Measurements from ENCODE around the gene RIMS1.

The RIMS1 gene

DNA sequence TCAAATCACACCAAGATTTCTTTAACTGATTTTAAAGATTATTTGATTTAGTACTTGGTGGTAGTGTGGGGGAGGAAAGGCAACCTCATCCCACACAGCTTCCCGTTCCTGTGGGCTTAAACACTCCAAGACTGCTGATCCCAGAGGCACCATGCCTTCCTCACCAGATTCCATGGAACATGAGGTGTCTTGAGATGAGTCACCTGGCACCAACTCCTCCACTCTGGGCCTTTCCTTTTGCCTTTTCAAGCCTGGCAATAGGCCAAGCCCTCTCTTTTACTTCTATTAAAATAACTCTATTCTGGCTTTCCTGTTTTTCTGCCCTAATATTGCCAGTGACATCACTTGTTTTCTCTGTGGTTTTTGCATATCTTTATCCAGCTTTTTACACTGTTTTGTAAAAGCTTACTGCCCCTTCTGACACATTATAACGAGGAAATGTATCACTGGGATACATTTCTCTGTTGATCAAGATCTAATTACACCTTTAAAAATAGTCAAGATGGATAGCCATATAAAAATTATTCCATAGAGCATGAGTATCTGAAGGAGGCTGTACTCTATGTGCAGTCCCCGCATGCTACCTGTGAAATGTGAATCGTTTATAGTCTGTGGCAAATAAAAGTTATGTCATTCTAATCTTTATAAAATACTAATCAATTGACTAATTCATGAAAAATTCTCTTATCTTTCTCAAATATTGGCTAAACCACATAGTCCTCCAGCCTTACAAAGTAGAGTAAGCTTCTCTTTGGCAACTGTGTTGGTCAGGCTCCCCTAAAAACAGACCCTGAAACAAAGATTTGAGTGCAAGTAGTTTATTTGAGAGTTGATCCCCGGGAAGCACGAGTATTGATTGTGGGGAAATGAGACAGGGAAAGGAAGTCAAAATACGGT lies 477.7 kb downstream of the RIMS1 start:
- DNase-seq: peak in 1 of 2 experiments; percentile 76

DNA sequence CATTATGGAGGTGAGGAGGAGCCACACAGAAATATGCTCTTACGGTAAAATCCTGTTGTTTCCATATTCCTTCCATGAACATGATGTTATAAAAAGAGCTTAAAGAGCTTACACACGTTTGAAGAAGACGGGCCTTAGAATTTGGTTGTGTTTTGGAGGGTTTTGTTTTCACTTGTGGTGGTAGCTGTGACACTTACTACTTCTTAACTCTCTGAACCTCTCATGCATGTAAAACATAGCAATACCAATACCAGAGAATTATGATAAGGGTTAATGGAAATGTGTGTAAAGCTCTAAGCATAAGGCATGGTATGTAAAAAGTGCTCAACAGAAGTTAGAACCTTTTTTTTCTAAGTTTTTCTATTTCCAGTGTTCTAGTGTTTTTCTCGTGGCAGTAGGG lies 479.4 kb downstream of the RIMS1 start:
- DNase-seq: no peak

DNA sequence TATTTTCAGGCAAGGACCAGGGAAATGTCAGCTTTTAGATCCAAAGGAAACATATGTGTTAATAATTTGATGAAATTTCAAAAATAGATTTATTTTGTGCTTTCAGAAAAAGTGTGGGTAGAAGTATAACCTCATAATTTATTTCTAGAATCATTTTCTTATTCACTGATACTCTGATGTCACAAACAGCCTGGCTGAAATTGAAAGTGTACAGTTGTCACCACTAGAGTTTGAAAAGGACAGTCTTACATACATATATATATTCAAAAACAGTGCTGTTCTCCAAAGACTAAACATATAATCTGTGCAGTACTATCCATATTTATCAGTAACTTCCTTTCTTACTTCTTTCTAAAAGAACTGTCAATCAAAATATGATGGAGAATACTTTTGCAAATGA lies 481.1 kb downstream of the RIMS1 start:
- no peak for DNase-seq

DNA sequence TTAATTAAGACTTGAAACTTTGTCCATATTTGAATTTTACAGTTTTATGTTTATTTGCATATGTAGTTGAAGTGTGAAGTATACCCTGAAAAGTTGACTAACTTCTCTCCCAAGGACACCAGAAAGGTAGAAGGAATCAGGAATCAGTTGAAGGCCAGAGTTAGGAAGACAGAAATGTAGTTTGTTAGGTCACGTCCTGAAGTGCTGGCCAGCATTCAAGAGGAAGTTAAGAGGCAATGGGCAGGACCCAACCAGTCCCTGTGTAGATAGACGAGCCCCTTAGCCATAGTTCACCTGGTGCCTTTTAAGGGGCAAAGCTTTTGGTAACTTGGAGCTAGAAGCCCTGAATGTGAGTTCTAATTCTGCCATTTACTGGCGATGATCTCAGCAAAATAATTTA lies 485.1 kb downstream of the RIMS1 start:
- DNase-seq: no peak

DNA sequence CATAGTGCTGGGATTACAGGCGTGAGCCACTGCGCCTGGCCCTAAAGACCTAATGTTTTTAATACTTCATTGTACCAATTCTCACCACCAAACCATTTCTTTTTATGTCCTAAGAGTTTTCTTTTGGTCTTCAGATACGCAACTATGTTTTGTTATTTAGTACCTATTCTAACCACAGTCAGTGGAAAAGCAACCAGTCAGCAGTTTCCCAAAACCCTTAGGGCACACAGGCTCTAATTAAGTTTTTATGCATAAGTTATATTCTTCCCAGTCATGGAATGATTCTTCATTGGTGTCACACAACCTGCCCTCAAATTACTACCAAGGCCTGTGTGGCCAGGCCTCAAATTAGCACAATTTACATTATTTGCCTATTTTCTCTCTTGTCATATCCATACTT lies 487.8 kb downstream of the RIMS1 start:
- DNase-seq: no peak

DNA sequence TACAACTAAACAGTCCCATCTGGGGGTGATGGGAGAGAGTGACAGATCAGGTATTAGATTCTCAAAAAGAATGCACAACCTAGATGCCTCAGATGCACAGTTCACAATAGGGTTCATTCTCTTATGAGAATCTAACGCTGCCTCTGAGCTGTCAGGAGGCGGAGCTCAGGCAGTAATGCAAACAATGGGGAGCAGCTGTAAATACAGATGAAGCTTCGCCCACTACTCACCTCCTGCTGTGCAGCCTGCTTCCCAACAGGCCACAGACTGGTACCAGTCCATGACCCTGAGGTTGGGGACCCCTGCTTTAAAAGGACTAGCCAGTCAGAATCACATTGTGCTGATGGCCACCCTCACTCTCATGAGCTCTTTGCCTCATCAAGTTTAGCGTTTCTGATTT lies 488.5 kb downstream of the RIMS1 start:
- DNase-seq: no peak

DNA sequence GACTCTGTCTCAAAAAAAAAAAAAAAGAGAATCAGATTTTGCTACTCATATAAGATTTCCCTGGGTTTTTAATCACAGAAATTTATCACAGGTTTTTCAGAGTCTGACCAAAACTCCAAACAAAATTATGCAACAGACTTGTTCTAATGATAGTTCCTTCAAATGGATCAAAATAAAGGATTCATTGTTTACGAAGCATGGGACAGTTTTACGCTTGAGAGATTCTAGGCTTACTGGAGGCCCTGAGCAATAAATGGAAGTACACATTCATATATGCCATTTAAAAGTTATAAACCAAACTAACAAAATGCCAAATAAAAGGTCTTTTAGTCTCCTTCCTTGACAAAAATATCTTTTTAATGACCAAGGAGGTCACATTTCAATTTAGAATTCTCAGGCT lies 490.4 kb downstream of the RIMS1 start:
- no peak for DNase-seq

DNA sequence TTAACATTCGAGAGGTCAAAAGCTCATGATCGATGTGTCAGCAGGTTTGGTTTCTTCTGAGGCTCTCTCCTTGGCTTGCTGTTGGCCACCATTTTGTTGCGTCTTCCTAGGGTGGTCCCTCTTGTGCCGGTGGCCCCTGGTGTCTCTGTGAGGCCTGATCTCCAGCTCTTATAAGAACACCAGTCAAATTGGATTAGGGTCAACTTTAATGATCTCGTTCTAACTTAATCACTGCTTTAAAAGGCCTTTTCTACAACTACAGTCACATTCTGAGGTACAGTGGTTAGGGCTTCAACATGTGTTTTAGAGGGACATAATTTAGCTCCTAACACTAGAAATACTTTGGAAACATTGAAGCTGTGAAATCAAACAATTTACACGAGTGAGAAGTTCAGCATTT lies 494.7 kb downstream of the RIMS1 start:
- no peak for DNase-seq

DNA sequence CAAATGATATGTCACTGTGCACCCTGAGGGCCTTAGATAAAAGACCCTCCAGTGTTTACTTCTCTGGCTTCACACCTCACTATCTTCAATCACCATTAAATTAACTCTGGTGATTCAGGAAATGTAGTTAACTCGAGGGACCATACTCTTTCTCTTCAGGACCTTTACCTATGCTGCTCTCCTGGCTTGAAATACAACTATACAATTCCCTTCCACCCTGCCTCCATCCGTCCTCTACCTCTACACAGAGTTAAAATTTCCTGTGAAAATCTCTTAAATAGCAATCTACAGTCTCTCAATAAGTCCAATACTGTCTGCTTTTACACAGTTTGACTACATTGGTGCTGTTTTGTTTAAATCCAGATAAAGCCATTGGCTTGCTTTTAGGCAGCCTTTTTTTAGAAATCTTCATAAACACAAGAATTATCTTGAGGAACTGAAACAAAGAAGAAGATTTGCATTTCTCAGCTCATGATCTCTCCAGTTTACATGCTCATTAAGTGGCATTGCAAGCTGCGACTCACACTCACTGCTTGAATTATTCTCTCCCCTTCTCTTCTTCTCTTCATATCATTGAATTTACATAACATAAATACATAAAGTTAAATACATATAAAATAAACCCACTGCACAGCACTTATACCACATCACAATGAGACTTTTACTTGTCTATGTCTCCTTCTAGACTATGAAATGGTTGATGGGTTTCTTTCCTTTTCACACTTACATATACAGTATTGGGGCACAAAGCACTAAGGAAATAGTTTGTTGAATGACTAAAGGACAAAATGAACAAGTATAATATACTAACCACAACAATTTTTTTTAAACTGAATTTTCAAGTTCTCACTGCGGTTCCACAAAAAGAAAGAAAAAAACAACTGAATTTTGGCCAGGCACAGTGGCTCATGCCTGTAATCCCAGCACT lies 496.5 kb downstream of the RIMS1 start:
- no peak for DNase-seq

DNA sequence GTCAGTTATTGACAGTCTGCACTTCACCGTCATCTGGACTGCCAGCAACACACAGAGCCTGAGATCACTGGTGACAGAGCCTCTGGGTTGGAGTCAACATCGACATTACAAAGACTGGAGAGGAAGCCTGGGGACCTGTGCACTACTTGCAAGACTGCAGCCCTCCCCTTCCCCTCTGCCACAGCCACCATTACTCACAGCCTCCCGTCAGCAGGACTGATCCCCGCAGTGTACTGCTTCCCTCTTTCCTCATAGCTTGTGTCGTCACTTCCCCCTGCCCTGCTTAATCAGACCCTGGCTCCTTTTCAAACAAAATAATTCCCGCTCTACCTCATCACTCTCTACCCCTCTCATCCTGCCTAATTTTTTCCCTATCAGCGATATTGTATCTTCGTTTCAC lies 500.0 kb downstream of the RIMS1 start:
- DNase-seq: no peak

DNA sequence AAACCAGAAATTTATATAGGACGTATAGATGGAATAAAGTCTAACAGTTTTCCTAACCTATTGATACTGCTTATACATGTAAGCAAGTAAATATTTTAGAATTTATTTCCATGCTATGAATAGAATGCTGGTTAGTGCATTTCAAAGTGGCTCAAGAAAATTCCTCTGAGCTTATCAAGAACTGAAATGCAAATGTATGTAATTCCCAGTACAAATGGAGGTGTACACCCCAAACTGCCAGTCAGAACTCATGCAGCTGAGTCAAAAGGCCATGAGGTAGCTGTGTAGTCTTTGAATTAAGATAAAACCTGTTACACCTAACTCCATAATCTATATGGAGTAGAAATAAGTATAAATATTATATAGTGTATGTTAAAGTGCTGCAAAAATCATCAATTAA lies 503.3 kb downstream of the RIMS1 start:
- no peak for DNase-seq

DNA sequence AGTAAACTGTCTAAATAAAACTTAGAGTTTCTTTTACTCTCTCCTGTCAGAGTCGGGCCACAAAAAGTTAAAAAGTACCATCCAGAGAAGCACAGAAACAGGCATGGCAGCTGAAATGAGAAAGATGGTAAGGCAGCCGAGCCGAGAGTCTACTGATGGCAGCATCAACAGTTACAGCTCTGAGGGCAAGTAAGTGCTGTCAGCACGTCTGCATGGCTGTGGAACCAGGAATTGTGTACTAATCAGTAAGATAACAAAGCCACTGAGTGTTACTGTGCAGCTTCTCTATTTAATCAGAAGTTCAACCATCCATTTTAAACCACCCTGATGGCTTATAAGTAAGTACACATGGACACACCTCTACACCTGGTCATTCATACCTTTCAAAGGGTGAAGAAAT lies 504.2 kb downstream of the RIMS1 start:
- no peak for DNase-seq

DNA sequence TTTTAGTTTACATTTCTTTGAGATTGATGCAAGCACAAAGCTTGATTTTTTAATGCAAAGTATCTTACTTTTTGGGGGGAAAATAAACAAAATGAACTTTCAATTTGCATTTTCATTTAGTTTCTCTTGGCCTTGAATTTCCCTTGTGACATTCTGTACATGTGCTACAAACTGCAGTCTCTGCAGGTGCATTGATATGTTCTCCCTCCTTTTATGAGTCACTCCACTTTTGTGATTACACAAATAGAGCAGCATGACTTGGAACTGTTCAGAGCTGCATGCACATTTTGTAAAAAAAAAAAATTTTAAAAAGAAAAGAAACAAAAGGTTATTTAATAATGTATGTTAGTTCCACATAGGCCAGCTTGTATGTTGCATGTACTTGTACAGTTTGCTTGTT lies 515.5 kb downstream of the RIMS1 start:
- no peak for DNase-seq

DNA sequence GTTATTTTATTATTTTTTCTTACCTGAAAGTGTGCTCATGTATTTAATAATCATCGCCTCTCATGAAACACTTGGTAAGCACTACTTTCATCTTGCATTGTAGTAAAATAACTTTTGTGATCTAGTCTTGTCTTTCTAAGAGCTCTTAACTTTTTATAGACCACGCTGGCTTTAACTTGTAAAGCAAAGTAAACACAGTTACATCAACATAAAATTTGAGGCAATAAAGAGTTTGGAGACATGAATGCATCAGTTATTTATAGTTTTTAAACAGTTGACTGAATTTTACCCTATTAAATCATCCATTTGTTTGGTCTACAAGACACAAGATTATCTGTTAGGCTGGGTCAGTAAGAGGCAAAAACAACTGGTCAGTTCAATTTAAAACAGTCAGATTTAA lies 517.1 kb downstream of the RIMS1 start:
- DNase-seq: no peak

DNA sequence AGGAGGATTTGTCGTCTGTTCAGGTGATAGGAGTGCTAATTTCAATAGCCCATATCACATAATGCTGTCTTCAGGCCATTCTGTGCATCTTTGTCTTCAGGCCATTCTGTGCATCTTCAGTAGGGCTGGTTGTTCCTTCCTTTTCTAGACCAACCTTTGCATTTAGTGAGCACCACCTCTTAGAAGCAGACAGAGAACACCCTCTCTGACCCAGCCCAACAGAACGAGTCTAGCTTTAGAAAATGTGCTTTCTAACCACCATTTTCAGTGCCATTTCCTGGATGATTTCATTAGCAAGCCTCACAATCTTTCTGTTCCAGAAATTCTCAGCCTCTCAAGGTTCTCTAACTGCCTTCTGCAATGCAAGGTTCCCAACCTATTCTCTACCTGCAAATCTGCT lies 520.2 kb downstream of the RIMS1 start:
- DNase-seq: no peak

DNA sequence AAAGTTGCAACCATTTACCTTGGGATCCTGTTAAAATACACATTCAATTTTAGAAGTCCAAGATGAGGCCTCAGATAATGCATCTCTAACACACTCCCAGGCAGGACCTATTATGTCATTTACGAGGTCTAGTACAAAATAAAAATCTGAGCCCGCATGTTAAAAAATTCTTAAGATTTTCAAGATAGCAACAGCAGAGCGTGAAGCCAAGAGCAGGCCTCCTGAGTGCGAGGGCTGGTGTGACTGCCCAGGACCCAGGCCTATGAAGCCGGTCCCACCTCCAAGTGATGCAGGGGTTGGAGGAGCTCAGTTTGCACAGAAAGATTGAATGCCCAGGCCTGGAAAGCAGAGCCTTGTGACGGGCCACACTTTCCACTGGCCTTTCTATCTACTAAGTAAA lies 524.4 kb downstream of the RIMS1 start:
- no peak for DNase-seq

DNA sequence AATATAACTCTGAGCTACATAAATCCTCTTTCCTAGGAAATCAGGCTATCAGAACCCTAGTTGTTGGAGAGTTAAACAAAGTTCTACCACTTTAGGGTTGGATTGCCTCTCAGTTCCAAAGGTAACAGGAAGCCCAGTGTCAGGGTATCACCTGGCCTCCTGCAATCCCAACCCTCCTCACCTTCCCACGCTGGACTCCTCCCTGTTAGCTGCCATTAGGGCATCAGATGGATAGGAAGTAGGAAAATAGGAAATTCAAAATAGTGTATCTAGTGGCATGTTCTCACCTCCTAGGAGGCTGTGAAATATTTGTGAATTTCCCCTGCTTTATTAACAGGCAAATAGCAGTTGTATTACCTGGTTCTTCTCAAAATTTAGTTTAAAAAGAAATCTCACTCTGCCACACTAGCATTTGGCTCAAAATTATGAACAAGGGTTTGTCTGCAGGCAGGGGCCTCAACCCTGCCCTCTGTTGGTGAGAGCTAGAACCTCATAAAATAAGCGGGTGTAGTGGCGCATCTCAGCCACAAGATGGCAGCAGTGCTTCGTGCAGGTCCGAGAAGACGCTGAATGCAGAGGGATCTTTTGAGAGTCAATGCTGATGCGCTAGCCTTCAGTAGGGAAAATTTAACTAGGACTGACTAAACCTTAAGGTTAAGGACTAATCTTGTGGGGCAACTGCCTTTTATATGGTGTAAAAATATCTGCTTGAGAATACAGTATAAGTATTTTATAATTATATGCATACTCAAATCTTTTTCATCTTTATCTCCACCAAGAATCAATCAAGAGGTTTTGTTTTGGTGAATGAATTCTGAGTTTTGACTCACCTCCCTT lies 525.7 kb downstream of the RIMS1 start:
- peak; percentile 74 to 82 for DNase-seq

DNA sequence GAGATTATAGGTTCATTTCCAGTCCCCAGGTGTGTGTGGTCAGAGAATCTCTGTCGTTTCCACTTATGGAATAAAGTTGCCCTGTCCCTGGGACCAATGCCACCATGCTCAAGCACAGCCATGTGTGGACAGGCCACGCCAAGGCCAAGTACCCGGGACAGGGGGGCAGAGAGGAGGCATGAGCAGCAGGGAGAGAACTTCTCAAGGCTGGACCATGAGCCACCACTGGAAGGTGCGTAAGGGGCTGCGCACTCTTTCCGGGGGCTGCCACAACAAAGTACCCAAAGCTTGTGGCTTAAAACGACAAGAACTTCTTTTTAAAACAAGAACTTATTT lies 526.3 kb downstream of the RIMS1 start:
- DNase-seq: no peak

DNA sequence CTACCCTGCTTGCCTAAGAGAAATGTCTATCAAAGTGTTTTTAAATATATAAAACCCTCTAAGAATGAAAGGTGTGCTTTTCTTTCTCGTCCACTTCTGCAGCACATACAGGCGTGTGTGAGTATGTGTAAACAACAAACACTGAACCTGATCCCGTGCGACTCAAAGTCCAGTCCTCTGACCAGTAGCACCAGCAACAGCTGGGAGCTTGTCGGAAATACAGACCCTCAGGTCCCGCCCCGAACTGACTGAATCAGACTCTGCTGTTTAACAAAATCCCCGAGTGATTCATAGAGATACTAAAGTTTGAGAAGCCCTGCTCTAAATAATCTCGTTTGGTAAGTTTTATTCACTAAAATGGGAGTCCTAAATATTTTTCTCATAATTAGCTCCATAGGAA lies 527.5 kb downstream of the RIMS1 start:
- DNase-seq: no peak

DNA sequence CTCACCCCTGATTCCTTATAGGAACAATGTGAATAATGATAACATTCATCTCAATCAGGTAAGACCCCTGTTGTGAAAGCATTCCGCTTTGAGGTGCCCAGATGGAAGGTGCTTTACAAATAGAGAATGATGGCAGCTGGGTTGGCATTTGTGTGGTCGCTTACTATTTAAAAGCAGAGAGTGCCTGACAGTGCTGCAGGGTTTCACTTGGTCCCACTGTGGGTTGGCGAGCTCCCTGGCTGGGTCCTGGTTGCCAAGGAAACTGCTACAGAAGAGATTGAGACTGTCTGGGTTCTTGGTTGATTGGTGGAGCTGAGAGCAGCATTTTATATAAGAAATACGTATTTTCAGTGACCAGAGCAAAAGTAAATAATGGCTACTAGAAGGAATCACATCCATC lies 528.3 kb downstream of the RIMS1 start:
- DNase-seq: peak in 1 of 2 experiments; percentile 25

DNA sequence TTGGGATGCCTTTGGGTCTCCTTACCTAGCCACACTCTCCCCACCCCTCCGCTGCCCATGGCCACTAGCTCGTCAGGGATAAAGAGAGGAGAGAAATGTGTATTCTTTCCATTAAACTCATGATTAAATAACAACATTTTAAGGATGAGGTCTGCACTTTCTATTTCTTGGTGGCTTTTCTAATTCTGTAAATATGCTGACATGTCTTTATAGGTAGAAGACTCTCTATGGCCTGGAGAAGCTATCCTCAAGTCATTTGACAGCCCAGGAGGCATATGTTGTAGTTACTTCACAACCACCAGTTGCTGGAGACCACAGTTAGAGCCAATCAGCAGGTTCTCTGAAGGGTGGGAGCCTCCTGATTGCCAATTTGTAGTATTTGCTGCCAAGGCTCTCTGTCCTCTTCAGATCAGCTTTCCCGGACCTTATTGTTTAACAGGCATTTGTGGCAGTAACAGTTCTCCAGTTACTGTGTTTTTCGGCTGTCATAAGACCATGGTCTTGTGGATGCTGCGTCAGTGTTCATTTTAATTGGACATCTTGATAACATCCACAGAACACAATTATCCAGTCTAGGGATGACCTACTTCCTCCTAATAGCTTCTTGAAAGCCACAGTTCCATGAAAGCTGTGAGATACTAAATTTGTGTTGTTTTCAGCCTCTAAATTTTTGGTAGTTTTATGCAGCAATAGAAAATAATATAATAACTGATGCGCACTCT lies 530.6 kb downstream of the RIMS1 start:
- peak; percentile 10 to 64 for DNase-seq

DNA sequence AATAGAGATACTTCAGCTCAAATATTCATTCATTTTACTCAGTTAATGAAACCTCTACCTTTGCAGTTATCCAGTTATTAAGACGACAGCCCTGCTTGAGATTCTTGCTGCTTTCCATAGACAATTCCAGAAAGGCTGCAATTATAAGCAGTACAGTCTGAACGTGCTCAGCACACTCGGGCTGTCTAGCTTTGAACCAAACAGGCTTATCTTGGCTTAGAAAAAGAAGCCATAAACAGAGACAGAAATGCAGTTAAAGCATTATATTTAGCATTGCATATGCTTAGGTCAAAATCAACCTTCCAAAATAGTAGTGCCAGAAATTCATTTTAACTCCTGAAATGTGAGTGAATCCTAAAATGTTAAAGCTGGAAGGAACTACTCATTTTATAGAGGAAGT lies 531.4 kb downstream of the RIMS1 start:
- DNase-seq: no peak

DNA sequence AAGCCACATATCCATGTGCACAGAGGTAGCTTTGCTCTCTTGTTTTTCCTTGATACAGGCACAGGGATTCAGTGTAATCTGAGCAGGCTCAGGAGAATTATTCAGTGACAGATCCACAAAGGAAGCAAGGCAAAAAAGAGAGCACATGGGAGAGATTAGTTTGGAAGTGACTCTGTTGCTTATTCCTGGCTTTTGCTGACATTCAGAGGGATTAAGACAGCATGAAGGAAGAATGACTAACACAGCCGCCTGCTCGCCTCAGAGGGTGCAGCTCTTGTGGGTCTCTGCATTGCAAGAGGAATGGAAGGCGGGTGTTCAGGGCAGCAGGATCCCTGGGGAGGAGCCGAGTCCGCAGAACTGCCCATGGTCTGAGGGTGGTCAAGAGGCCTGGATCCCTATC lies 532.1 kb downstream of the RIMS1 start:
- DNase-seq: no peak

Measured in NCI-H446 (cell line).